Activated T-cell treated with anti-CD3 and anti-CD28 coated beads for 48 hours (primary cell): ENCODE results near the gene DYNLRB1.
A peak's percentile ranks its signal among the peaks of the same experiment; 100 is the strongest.

Source experiments
- DNase-seq: peaks from one replicate; pipeline ENCODE4 v3.0.0-alpha.2; 2020; ENCODE audit warnings: low read depth

DYNLRB1 gene

GRCh38 chr20:34579191-34579978 is 63.2 kb downstream of the DYNLRB1 start:
- no peak for DNase-seq

DNA sequence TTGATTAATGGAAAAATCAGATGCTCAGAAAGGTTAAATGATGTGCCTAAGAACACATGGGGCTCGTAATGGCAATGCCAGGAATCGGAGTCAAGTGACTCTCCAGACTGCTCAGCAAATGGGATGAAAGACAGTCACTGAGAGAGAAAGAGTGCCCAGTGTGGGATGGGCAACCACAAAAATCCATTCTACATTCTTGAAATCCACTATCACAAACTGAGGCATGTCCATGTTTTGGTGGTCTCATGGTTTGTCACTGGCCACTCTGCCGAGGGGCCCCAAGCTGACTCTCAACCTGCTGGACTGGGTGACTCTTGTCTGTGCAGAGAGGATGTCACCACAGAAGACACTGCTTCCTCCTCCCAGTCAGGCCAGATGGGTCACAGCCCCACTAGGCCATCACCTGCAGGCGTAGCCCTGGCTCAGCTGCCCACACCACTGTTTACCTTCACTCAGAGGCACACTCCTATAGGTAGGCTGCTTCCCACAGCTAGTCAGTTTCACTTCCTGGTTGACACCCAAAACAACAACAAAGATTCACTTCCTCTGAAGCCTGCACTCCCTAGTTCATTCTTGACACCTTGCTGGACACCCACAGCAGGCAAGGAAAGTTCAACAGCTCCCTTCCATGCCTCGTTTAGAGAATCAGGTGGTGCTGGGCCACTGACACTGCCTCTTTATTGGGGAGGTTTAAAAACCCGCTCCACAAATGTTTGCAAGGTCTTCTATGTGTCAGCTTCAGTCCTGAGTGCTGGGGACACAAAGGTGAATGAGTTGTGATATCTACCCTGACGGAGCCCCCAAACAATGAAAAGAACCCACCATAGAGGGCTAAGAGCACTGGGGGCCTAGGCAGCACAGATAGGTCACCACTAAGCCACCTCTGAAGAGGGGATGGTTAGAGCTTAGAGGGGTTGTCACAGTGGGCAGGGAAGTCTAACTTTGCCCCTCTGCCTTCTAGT is 64.0 kb downstream of the DYNLRB1 start:
- DNase-seq = no peak

GRCh38 chr20:34581341-34582184 is 65.3 kb downstream of the DYNLRB1 start:
- DNase-seq = peak; percentile 24

DNA sequence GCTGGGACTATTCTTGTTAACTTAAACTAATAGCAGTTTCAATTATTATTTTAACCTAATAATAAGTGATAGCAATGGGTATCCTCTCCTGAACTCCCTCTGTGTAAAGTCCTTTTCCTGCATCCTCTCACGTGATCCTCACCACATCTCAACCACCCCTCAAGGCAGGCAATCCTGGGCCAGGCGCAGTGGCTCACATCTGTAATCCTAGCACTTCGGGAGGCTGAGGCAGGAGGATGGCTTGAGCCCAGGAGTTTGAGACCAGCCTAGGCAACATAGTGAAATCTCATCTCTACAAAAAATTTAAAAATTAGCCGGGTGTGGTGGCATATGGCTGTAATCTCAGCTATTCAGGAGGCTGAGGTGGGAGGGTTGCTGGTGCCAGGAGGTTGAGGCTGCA is 66.0 kb downstream of the DYNLRB1 start:
- DNase-seq = no peak

DNA sequence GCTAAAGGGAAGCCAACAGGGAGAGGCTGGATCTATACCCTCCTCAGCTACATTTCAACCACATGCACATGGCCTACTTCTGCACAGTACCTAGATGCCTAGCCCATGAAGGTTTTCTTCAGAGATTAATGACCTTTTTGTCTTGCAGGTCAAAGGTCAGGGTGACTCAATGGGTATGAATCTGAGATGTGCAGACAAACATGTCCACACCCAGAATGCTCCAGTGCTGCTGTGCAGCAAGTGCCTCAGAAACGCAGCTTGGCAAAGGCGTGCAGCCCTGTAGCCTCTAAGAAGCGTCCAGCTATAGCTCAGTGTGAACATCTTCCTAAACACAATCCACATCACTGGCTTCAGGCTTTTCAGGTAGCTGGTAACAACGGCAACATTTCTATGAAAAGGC is 66.7 kb downstream of the DYNLRB1 start:
- no peak for DNase-seq

- no peak for DNase-seq
These were observed 67.3 kb downstream of the DYNLRB1 start for GRCh38 chr20:34583544-34583943.

DNA sequence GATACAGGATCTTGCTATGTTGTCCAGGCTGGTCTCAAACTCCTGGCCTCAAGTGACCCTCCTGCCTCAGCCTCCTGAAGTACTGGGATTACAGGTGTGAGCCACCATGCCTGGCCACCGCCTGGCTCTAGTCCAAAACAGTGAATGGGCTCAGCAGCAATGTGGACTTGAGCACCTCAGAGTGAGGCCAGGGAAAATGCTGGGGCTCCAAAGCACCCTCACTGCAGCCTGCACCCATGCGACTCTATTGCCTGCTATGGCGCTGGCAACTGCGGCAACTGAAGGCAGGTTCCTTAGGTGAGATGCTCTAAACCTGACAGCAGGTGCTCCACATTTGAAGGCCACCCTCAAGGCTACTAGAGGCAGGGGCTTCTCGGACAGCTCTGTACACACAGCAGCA is 68.8 kb downstream of the DYNLRB1 start:
- DNase-seq = no peak

DNA sequence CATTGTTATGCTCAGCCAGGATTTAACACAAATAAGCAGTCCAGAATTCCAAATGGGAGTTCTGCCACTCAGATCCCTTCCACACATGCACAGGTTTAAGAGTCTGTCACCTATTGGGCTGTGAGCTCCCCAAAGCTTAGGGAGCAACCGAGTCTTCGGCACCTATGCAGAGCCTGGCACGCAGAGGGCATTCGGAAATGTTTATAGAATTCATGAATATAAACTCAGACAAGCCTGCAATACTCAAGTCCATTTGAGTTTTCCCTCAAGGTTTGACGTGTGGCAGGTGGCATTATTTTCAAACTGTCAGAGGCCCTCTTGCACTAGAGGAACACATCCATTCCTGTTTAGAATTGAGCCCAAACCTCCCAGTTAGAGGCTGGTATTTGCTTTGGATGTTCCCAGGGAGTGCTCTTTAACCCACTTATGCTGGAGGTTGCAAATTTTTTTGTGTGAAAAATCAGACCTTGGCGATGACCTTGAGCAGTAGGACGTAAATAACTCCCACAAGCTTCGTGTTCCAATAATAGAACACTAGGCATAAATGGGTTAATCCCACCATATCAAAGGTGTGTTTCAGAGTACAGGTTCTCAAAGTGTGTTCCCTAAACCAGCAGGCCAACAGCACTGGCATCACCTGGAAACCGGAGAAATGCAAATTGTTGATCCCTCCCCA is 70.4 kb downstream of the DYNLRB1 start:
- no peak for DNase-seq
